Fibroblast of skin of abdomen (primary cell): ENCODE results near the gene HPCAL1.

Experiments used
- DNase-seq: peaks from one replicate; pipeline ENCODE4 v3.0.0-alpha.2; 2013

Gene HPCAL1

DNA sequence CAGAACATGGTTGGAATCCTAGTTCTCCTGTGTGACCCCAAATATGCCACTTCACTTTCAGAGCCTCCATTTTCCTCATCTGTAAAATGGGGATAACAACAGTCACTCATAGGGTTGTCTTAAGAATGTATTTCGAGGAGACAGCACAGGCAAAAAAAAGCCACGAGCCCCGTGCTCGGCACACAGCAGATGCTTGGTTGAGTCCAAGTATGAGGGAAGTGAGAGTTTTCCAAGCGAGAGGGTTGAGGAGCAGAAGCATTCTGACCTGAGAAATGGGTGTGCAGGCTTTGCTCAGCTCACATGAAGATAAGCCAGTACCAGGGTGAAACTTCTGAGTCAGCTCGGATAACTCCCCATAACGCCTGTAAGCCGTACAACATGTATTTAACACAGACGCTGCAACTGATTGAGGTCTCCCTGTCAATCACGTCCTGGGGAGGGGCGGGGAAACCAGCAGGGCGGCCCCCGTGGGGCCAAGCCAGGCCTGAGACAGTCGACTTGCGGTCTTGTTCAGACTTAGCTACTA is 168.4 kb downstream of the HPCAL1 start:
- no peak for DNase-seq

GRCh38 chr2:10471955-10472354 is 169.3 kb downstream of the HPCAL1 start:
- DNase-seq = no peak

- DNase-seq = no peak
These were observed 170.5 kb downstream of the HPCAL1 start for GRCh38 chr2:10473121-10473756.

DNA sequence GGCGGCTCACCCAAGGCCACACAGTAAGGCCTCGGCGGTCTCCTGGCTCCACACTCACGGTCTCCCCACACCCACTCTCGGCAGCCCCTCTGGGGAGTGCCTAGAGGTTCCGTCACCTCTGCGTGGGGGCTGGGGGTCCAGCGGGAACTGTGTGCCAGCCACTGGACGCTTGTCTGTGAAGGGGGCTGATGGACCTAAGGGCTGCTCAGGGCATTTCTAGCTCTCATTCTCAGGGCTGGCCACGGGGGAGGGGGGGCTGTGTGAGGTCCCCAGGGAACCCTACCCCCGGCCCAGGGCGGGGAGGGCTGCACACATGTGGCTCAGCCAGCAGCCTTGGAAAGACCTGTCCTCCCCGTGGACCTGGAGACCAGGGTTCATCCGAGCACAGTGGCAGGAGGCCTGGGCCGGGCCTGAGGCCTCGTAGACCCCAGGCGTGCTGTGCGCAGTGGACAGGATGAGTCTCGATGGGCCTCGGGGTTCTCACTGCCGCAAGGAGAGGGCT is 172.6 kb downstream of the HPCAL1 start:
- DNase-seq = no peak

DNA sequence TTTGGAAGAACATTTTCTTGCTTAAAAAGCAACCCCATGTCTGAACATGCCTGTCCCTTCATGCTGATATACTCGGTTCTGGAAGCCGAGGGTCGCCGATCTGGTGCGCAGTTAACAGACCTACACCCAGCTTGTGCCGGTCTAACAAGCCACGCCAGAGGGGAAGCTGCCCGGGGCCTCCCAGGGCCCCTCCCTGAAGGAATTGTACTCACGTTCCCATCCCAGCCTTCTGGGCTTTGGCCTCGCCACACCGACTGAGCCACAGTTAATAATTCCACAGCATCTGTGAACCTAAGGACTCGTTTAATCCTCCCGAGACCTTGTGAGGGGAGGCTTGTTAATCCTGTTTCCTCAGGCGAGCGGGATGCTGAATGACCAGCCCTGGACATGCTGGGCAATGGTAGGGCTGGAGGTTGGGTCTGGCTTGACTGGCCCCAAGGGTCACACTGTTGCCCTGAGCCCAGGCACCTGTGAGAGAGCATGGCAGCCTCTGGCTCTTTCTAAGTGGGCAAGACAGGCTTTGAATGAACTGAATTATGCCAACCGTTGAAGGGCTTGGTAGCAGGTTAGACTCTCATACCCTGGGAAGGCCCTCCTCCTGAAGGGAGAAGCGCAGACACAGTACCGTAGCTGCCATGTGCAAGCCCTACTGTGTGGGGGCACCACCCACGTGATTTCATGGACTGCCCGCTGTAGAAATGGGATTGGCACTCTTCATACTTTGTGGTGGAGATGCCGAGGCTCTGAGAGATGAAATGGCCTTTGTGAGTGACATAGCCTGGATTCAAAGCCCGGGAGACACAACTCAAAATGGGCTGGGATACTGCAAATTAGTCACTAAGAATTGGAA is 173.3 kb downstream of the HPCAL1 start:
- no peak for DNase-seq

GRCh38 chr2:10476723-10477442 is 174.2 kb downstream of the HPCAL1 start:
- no peak for DNase-seq
